Cardiac muscle cell (in vitro differentiated cells and primary cell): Measurements from ENCODE around the gene NXT1. TPM values are rescaled to one million over a fixed set of nuclear protein-coding genes. Genes with fewer than 3 reads are reported as not detected.

Experiments used
- DNase-seq, 2 donors: peaks; one replicate each; pipeline versions ENCODE4 v3.0.0 to v3.0.0-alpha.2; 2010 to 2017; ENCODE audit warnings: low read depth in 1 of 2, low spot score in 1 of 2
- H3K27ac ChIP-seq: fragments of 200-600 bp; sonication (generic); 2 replicates; pipeline ENCODE4 v1.5.1; 2016
- H3K27me3 ChIP-seq: fragments of 200-600 bp; sonication (generic); 2 replicates; pipeline ENCODE4 v1.6.0; 2016; ENCODE audit warnings: control low read depth
- H3K36me3 ChIP-seq: fragments of 200-600 bp; sonication (generic); 2 replicates; pipeline ENCODE4 v1.5.1; 2016; ENCODE audit warnings: control low read depth
- H3K4me1 ChIP-seq: fragments of 200-600 bp; sonication (generic); 2 replicates; pipeline ENCODE4 v1.8.1; 2017; ENCODE audit warnings: low read depth, mild to moderate bottlenecking, mixed run types
- H3K4me3 ChIP-seq: fragments of 200-600 bp; sonication (generic); 2 replicates; pipeline ENCODE4 v1.5.1; 2016; ENCODE audit warnings: mild to moderate bottlenecking
- H3K9me3 ChIP-seq: fragments of 200-600 bp; sonication (generic); 2 replicates; pipeline ENCODE4 v1.5.1; 2017; ENCODE audit warnings: low read depth, mild to moderate bottlenecking, control low read depth
- CTCF ChIP-seq: IDR thresholded peaks from 2 replicates; pipeline ENCODE4 v1.5.1; 2012; ENCODE audit warnings: low read depth, mild to moderate bottlenecking, low read length
- polyA plus RNA-seq: library from polyadenylated mRNA; unstranded; fragments of >200 nt; fragmentation: Nextera tagmentation; extraction: Ambion mirVana; gene quantifications from 2 replicates; pipeline ENCODE4 v1.2.1, GENCODE V29; 2016
- total RNA-seq: library from RNA; depleted of rRNA; stranded (reverse); fragments of >200 nt; gene quantifications from 2 replicates; pipeline ENCODE4 v1.2.3, GENCODE V29; 2016

NXT1 gene
- total and polyA plus RNA-seq, 2 experiments from 2014 or later = 27.4 to 29.1 TPM

- no peaks in the 10 kb centered on the region for H3K9me3 ChIP-seq
- no peak for DNase-seq
- H3K27ac ChIP-seq = peak overlapping the region; percentile 15
- H3K4me1 ChIP-seq = peaks cover 18% of the 10 kb centered on the region
- no peak for TF ChIP-seq CTCF
- H3K4me3 ChIP-seq = no peak overlapping the region
- H3K36me3 ChIP-seq = peaks cover 45% of the 10 kb centered on the region
- H3K27me3 ChIP-seq = no peaks in the 10 kb centered on the region
These were observed 20.3 kb downstream of the NXT1 start for GRCh38 chr20:23370873-23371272.

- no peak overlapping the region for H3K4me3 ChIP-seq
- no peak for DNase-seq
These were observed 20.9 kb downstream of the NXT1 start for GRCh38 chr20:23371496-23371895.

GRCh38 chr20:23374441-23374840 is 23.9 kb downstream of the NXT1 start:
- H3K36me3 ChIP-seq = peaks cover 61% of the 10 kb centered on the region

More at GRCh38 chr20:23371496-23371895, 20.9 kb downstream of the NXT1 start:
- H3K4me1 ChIP-seq = peaks cover 12% of the 10 kb centered on the region
- peaks cover 50% of the 10 kb centered on the region for H3K36me3 ChIP-seq
- no peaks in the 10 kb centered on the region for H3K9me3 ChIP-seq
- H3K27ac ChIP-seq = no peak overlapping the region
- TF ChIP-seq CTCF = no peak
- no peaks in the 10 kb centered on the region for H3K27me3 ChIP-seq

GRCh38 chr20:23375827-23376226 is 25.2 kb downstream of the NXT1 start:
- no peak for DNase-seq
- H3K27ac ChIP-seq = no peak overlapping the region
- H3K9me3 ChIP-seq = no peaks in the 10 kb centered on the region
- no peak overlapping the region for H3K4me3 ChIP-seq
- peaks cover 57% of the 10 kb centered on the region for H3K36me3 ChIP-seq
- no peaks in the 10 kb centered on the region for H3K27me3 ChIP-seq
- no peaks in the 10 kb centered on the region for H3K4me1 ChIP-seq
- no peak for TF ChIP-seq CTCF

More at GRCh38 chr20:23374441-23374840, 23.9 kb downstream of the NXT1 start:
- Histone ChIP-seq H3K27ac (no peak overlapping the region), H3K27me3 (no peaks in the 10 kb centered on the region), H3K4me1 (no peaks in the 10 kb centered on the region), H3K4me3 (no peak overlapping the region), H3K9me3 (no peaks in the 10 kb centered on the region)
- DNase-seq = no peak
- no peak for TF ChIP-seq CTCF

GRCh38 chr20:23379772-23380171 is 29.2 kb downstream of the NXT1 start:
- DNase-seq = no peak
- H3K9me3 ChIP-seq = no peaks in the 10 kb centered on the region

More at GRCh38 chr20:23379772-23380171, 29.2 kb downstream of the NXT1 start:
- Histone ChIP-seq H3K27ac (no peak overlapping the region), H3K36me3 (peaks cover 29% of the 10 kb centered on the region), H3K4me1 (peaks cover 7% of the 10 kb centered on the region), H3K4me3 (no peak overlapping the region), H3K27me3 (no peaks in the 10 kb centered on the region)
- no peak for TF ChIP-seq CTCF
